ENCODE measurements around the gene TNC. TPM values are rescaled to one million over a fixed set of nuclear protein-coding genes. Genes with fewer than 3 reads are reported as not detected.
"Not testable (repeated sequence)": the region's sequence is repeated elsewhere in the genome, so short reads cannot be mapped to it uniquely, and the experiment has no call there.

TNC gene
- total and polyA plus RNA-seq, 2 donors from 2014 or later, result 9.4 to 254 TPM

DNA sequence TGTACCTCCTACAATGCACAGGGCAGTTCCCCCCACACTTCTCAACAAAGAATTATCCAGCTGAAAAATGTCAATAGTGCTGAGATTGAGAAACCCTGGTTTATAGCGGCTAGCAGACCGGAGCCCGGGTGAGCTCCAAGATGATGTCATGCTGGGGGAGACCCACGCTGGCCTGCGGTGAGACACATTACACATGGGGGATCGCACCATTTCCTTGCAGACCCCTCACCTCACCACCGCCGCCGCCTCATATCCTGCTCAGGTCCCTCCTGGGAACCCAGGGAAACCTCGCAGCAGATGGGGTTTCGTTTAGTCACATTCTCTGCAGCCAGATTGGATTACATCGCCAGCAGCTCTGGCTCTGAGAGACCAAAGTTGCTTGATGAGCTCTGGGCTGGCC lies 14.7 kb upstream of the TNC start:
- no peaks in the 10 kb centered on the region for H3K4me1 ChIP-seq (ENCODE audit: control insufficient read depth in 2 of 3, insufficient read depth in 2 of 3, low read depth in 1 of 3, low read length in 3 of 3)
- no peak overlapping the region for H3K27ac ChIP-seq (ENCODE audit: low read depth in 2 of 2, low read length in 2 of 2)
- FAIRE-seq, result no peak
- no peaks in the 10 kb centered on the region for H3K9me3 ChIP-seq (ENCODE audit: control insufficient read depth in 2 of 3, insufficient read depth in 1 of 3, low read length in 3 of 3)
- intact Hi-C loops (cut with DNase I), result no loop called here
- DNase-seq, result peak; percentile 54 to 73 (median 61)
- H3K4me3 ChIP-seq (ENCODE audit: low read length in 3 of 3), result no peak overlapping the region
- H3K27me3 ChIP-seq (ENCODE audit: control insufficient read depth, insufficient read depth, low read length), result no peaks in the 10 kb centered on the region
- H3K36me3 ChIP-seq (ENCODE audit: control insufficient read depth in 2 of 3, insufficient read depth in 3 of 3, low read length in 3 of 3), result no peaks in the 10 kb centered on the region
- H3K9ac ChIP-seq (ENCODE audit: low read length in 3 of 3), result no peak overlapping the region
- TF ChIP-seq, protein P1, sequence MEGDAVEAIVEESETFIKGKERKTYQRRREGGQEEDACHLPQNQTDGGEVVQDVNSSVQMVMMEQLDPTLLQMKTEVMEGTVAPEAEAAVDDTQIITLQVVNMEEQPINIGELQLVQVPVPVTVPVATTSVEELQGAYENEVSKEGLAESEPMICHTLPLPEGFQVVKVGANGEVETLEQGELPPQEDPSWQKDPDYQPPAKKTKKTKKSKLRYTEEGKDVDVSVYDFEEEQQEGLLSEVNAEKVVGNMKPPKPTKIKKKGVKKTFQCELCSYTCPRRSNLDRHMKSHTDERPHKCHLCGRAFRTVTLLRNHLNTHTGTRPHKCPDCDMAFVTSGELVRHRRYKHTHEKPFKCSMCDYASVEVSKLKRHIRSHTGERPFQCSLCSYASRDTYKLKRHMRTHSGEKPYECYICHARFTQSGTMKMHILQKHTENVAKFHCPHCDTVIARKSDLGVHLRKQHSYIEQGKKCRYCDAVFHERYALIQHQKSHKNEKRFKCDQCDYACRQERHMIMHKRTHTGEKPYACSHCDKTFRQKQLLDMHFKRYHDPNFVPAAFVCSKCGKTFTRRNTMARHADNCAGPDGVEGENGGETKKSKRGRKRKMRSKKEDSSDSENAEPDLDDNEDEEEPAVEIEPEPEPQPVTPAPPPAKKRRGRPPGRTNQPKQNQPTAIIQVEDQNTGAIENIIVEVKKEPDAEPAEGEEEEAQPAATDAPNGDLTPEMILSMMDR (IDR thresholded peaks at IDR 0.05; ENCODE audit: borderline replicate concordance, extremely low read depth, insufficient read depth), result no peak

DNA sequence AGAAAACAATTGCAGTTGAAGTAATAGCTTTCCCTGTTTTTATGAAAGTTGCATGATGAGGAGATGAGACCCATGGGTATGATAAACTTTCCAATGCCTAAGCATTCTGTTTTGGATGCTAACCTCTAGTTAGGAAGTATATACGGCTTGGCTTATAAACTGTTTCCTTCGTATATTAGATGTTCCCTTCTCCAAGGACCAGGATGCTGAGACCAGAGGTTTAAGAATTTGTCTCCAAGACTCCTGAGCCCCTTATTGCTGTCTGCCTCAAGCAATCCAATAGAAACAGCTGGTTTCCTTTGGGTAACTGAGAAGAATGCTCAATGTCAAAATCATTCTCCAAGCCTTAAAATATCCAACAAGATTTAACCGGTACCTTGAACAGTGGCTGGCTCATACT lies 12.2 kb upstream of the TNC start:
- Histone ChIP-seq H3K27ac (ENCODE audit: low read depth in 2 of 2, low read length in 2 of 2) (no peak overlapping the region), H3K9ac (ENCODE audit: low read length in 3 of 3) (no peak overlapping the region), H3K9me3 (ENCODE audit: control insufficient read depth in 2 of 3, insufficient read depth in 1 of 3, low read length in 3 of 3) (peaks cover 0 to 2% (median 0%) of the 10 kb centered on the region in 3 donors), H3K4me3 (ENCODE audit: low read length in 3 of 3) (no peak overlapping the region), H3K4me1 (ENCODE audit: control insufficient read depth in 2 of 3, insufficient read depth in 2 of 3, low read depth in 1 of 3, low read length in 3 of 3) (no peaks in the 10 kb centered on the region), H3K36me3 (ENCODE audit: control insufficient read depth in 2 of 3, insufficient read depth in 3 of 3, low read length in 3 of 3) (no peaks in the 10 kb centered on the region), H3K27me3 (ENCODE audit: control insufficient read depth, insufficient read depth, low read length) (no peaks in the 10 kb centered on the region)
- TF ChIP-seq, protein P1 (IDR thresholded peaks at IDR 0.05; ENCODE audit: borderline replicate concordance, extremely low read depth, insufficient read depth), result no peak
- FAIRE-seq, result no peak
- intact Hi-C loops (cut with DNase I), result no loop called here
- peak in 1 of 5 donors; percentile 24 for DNase-seq

DNA sequence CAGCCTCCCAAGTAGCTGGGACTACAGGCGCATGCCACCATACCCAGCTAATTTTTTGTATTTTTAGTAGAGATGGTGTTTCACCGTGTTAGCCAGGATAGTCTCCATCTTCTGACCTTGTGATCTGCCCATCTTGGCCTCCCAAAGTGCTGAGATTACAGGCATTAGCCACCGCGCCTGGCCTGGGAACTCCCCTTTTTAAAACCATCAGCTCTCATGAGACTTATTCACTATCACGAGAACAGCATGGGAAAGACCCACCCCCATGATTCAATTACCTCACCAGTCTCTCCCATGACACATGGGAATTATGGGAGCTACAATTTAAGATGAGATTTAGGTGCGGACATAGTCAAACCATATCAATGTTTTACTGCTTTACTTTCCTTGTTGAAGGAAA lies 10.8 kb upstream of the TNC start:
- H3K27ac ChIP-seq (ENCODE audit: low read depth in 2 of 2, low read length in 2 of 2); DNase-seq; H3K9me3 ChIP-seq (ENCODE audit: control insufficient read depth in 2 of 3, insufficient read depth in 1 of 3, low read length in 3 of 3); H3K27me3 ChIP-seq (ENCODE audit: control insufficient read depth, insufficient read depth, low read length); H3K36me3 ChIP-seq (ENCODE audit: control insufficient read depth in 2 of 3, insufficient read depth in 3 of 3, low read length in 3 of 3); H3K4me1 ChIP-seq (ENCODE audit: control insufficient read depth in 2 of 3, insufficient read depth in 2 of 3, low read depth in 1 of 3, low read length in 3 of 3); H3K4me3 ChIP-seq (ENCODE audit: low read length in 3 of 3); H3K9ac ChIP-seq (ENCODE audit: low read length in 3 of 3); intact Hi-C loops (cut with DNase I); FAIRE-seq: not testable (repeated sequence)

DNA sequence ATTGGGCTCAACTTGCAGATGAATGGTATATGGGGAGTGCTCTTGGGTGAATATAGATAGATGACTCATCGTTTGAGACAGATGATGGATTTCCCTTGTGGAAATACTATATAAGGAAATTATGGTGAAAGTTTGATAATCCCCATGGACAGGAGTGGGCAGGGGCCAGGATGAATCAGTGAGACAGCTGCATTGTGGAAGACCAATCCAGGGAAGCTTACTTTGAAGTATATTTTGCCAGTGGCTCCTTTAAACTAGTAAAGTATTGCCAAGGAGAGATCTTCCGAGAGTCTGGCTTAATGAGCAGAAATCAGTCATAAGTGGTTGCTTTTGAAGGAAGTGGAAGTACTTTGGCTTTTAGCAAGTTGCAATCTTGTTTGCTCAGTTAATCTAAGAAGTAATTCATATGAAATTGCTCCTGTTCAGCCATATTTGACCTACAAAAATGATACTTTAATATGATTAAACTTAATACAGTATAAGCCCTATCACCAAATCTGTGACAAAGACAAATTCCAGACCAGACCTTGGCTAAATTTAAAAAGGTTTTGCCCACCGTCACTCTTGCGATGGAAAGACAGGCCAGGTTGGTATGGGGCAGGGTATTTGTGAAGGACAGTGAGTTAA lies 9.3 kb upstream of the TNC start:
- no peak overlapping the region for H3K4me3 ChIP-seq (ENCODE audit: low read length in 3 of 3)
- intact Hi-C loops (cut with DNase I), result no loop called here
- H3K27me3 ChIP-seq (ENCODE audit: control insufficient read depth, insufficient read depth, low read length), result no peaks in the 10 kb centered on the region
- no peak overlapping the region for H3K27ac ChIP-seq (ENCODE audit: low read depth in 2 of 2, low read length in 2 of 2)
- no peak for FAIRE-seq
- TF ChIP-seq, protein P1 (IDR thresholded peaks at IDR 0.05; ENCODE audit: borderline replicate concordance, extremely low read depth, insufficient read depth), result no peak
- peaks cover 0 to 2% (median 0%) of the 10 kb centered on the region in 3 donors for H3K9me3 ChIP-seq (ENCODE audit: control insufficient read depth in 2 of 3, insufficient read depth in 1 of 3, low read length in 3 of 3)
- H3K4me1 ChIP-seq (ENCODE audit: control insufficient read depth in 2 of 3, insufficient read depth in 2 of 3, low read depth in 1 of 3, low read length in 3 of 3), result no peaks in the 10 kb centered on the region
- no peak for DNase-seq
- H3K9ac ChIP-seq (ENCODE audit: low read length in 3 of 3), result no peak overlapping the region
- H3K36me3 ChIP-seq (ENCODE audit: control insufficient read depth in 2 of 3, insufficient read depth in 3 of 3, low read length in 3 of 3), result no peaks in the 10 kb centered on the region
